ENCODE measurements around the gene HADHB.
"Not testable (repeated sequence)": the region's sequence is repeated elsewhere in the genome, so short reads cannot be mapped to it uniquely, and the experiment has no call there.

The HADHB gene

GRCh38 chr2:26329083-26329482, 84.3 kb downstream of the HADHB start:
- not testable (repeated sequence) for DNase-seq (ENCODE audit: low read depth)

- DNase-seq (ENCODE audit: low read depth): peak; percentile 77
Measured at GRCh38 chr2:26330114-26330549, 85.4 kb downstream of the HADHB start.

GRCh38 chr2:26330604-26331003, 85.9 kb downstream of the HADHB start:
- no peak for DNase-seq (ENCODE audit: low read depth)

GRCh38 chr2:26331321-26331720, 86.6 kb downstream of the HADHB start:
- DNase-seq (ENCODE audit: low read depth): not testable (repeated sequence)

- no peak for DNase-seq (ENCODE audit: low read depth)
Measured at GRCh38 chr2:26333293-26333692, 88.6 kb downstream of the HADHB start.

GRCh38 chr2:26335231-26335630, 90.5 kb downstream of the HADHB start:
- DNase-seq (ENCODE audit: low read depth): no peak

- DNase-seq (ENCODE audit: low read depth): no peak
Measured at GRCh38 chr2:26336719-26337118, 92.0 kb downstream of the HADHB start.

- DNase-seq (ENCODE audit: low read depth): no peak
Measured at GRCh38 chr2:26337298-26337697, 92.6 kb downstream of the HADHB start.

Data from activated T-cell treated with anti-CD3 and anti-CD28 coated beads for 48 hours (primary cell).